RWPE1 (cell line): ENCODE measurements around the gene ARL15.

ENCODE experiments used
- CTCF ChIA-PET: fragments of 350-600 bp; sonication (Branson Sonifier 250); formaldehyde crosslinking; extraction: SDS; loops from one replicate; lab custom pipeline; 2021; lab: Yijun Ruan, JAX
- POLR2A ChIA-PET: fragments of 400-600 bp; formaldehyde crosslinking; extraction: SDS; loops from one replicate; lab custom pipeline; 2020; ENCODE audit warnings: antibody characterized with exemption; ENCODE audit not compliant: low non-redundant PET; lab: Yijun Ruan, JAX
- DNase-seq: peaks from one replicate; pipeline ENCODE4 v3.0.0; 2012; ENCODE audit warnings: low spot score
- H3K27ac ChIP-seq: fragments of 450-650 bp; 2 replicates; pipeline ENCODE4 v1.5.1; 2017
- TF ChIP-seq, protein P1 (sequence below): fragments of 450-650 bp; conservative IDR thresholded peaks from 2 replicates; pipeline ENCODE4 v1.5.1; 2017; ENCODE audit warnings: low read depth, mild to moderate bottlenecking

The ARL15 gene

DNA sequence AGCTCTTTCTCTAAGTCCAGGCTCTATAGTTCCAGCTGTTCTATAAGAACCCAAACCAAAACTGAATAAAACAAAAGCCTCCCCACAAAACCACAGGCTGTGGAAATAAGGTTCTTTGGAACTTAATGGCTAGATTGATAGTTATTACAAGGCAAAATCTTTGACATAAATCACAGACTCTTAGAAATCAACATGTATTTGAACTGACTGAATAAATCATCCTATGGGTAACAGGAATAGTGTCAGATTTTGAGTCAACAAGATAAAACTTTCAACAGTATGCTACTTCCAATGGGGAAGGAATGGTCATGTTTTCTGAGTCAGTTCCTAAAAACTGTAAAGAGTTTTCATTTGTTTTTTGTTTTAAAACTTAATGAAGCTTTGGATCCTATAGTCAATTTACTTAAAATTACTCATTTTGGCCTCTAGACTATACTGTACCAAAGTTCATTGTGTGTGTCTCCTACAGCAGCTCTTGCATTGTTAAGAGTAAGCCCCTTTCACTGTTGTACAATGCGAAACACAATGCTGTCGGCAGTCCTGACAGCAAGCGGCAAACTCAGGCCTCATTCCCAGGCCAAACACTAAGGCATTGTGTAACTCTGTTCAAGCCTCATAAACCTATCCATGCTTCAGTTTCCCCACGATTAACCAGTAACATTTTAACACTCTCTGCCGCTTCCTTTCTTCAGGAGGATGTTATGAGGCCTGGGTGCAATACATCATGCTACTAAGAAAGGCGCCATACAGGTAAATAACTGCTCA, 134.1 kb downstream of the ARL15 start:
- DNase-seq, result no peak
- TF ChIP-seq, protein P1, sequence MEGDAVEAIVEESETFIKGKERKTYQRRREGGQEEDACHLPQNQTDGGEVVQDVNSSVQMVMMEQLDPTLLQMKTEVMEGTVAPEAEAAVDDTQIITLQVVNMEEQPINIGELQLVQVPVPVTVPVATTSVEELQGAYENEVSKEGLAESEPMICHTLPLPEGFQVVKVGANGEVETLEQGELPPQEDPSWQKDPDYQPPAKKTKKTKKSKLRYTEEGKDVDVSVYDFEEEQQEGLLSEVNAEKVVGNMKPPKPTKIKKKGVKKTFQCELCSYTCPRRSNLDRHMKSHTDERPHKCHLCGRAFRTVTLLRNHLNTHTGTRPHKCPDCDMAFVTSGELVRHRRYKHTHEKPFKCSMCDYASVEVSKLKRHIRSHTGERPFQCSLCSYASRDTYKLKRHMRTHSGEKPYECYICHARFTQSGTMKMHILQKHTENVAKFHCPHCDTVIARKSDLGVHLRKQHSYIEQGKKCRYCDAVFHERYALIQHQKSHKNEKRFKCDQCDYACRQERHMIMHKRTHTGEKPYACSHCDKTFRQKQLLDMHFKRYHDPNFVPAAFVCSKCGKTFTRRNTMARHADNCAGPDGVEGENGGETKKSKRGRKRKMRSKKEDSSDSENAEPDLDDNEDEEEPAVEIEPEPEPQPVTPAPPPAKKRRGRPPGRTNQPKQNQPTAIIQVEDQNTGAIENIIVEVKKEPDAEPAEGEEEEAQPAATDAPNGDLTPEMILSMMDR, result no peak
- ChIA-PET CTCF (interaction anchor here (0.6 kb wide), 2 partner anchors 112 to 697 kb away, joined by 3 to 4 read pairs; no protein-coding TSS in a partner anchor), POLR2A (no interaction called here)
- H3K27ac ChIP-seq, result no peak overlapping the region

GRCh38 chr5:54173251-54173650, 137.1 kb downstream of the ARL15 start:
- TF ChIP-seq, protein P1, result no peak
- ChIA-PET POLR2A (no interaction called here), CTCF (interaction anchor here (0.6 kb wide), 1 partner anchor 466 kb away, joined by 3 read pairs; no protein-coding TSS in a partner anchor)
- no peak overlapping the region for H3K27ac ChIP-seq
- DNase-seq, result no peak

DNA sequence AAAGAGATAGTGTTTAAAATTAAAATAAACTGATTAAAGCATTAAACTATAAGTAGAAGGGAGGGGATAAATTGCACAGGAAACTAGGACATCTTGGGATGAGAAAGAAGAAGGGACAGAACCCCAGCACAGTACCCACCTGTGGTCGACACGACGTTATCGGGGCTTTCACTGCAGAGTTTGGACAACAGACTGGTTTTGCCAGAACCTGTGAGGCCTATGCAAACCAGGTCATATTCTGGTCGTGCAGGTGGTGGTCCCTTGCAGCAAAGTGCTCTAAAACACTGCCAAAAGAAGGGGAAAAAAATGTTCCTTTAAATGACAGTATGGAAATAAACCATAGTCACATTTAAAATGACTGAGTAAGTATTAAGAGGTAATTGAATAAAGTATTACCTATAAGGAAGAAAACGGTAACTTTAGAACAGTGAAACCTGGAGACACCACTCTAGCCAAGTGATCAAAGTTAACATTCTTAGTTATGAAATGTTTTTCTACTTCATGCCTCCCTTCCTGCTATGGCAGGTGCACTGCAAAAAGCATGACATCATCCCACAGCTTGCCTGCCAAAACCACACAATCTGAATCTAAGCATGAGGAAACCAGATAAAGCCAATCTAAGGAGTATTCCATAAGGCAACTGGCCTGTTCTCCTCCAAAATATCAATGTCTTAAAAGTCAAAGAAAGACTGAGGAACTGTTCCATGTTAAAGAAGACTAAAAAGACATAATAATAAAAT, 138.6 kb downstream of the ARL15 start:
- DNase-seq, result no peak

DNA sequence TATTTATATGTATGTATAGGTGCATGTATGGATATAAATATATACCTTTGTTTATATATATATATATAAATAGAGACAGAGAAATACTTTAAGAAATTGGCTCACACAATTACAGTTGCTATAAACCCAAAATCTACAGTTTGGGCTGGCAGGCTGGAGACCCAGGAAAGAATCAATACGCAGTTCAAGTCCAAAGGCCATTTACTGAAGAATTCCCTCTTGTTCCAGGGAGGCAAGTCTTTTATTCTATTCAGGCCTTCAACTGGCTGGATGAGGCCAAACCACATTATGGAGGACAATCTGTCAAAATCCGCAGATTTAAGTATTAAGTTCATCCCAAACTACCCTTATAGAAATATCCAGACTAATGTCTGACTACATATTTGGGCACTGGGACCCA, 144.7 kb downstream of the ARL15 start:
- POLR2A ChIA-PET, result no interaction called here
- CTCF ChIA-PET, result no interaction called here
- DNase-seq, result no peak
- TF ChIP-seq, protein P1, result no peak
- no peak overlapping the region for H3K27ac ChIP-seq

More for the DNA sequence above, 138.6 kb downstream of the ARL15 start:
- no peak overlapping the region for H3K27ac ChIP-seq
- TF ChIP-seq, protein P1, result no peak
- ChIA-PET CTCF (no interaction called here), POLR2A (no interaction called here)

- ChIA-PET CTCF (interaction anchor here (1.1 kb wide), 1 partner anchor 10 kb away, joined by 4 read pairs; no protein-coding TSS in a partner anchor), POLR2A (no interaction called here)
- DNase-seq, result no peak
- no peak overlapping the region for H3K27ac ChIP-seq
- TF ChIP-seq, protein P1, result no peak
Measured at GRCh38 chr5:54162184-54162583, 148.2 kb downstream of the ARL15 start.

DNA sequence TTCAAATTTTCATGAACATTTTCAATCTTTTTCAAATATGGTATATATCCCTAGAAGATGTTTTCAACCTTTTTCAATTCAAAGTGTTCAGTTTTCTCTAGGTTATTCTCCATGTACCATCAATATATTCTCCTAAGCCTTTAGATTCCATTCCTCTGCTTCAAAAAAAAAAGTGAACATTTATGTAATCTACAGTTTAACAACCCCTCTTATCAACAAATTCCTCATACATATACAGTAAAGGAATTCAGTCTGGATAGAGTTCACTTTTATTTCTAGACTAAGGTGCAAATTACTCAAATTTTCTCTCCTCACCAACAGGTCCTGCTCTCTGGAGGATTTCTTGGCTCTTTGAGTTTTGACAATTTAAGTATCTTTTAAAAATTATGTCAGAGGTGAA, 150.0 kb downstream of the ARL15 start:
- CTCF ChIA-PET, result no interaction called here
- DNase-seq, result no peak
- POLR2A ChIA-PET, result no interaction called here
- H3K27ac ChIP-seq, result no peak overlapping the region
- TF ChIP-seq, protein P1, result no peak
